VCaP (cell line): ENCODE data around the gene CHD9.
A peak's percentile ranks its signal among the peaks of the same experiment; 100 is the strongest.

Source experiments
- H3K27ac ChIP-seq: fragments of 450-650 bp; 2 replicates; pipeline ENCODE4 v1.5.1; 2017
- CTCF ChIP-seq: fragments of 450-650 bp; conservative IDR thresholded peaks from 2 replicates; pipeline ENCODE4 v1.5.1; 2017; ENCODE audit warnings: mild to moderate bottlenecking, moderate library complexity

The CHD9 gene

GRCh38 chr16:53129281-53130158, 74.7 kb downstream of the CHD9 start:
- peak overlapping the region; percentile 79 for H3K27ac ChIP-seq
- TF ChIP-seq CTCF, result no peak

- peak overlapping the region; percentile 79 for H3K27ac ChIP-seq
- TF ChIP-seq CTCF, result peak; percentile 79
Measured at GRCh38 chr16:53130159-53131049, 75.6 kb downstream of the CHD9 start.

GRCh38 chr16:53131050-53131362, 76.2 kb downstream of the CHD9 start:
- H3K27ac ChIP-seq, result peak overlapping the region; percentile 79
- no peak for TF ChIP-seq CTCF

- TF ChIP-seq CTCF, result no peak
- H3K27ac ChIP-seq, result peak overlapping the region; percentile 79
Measured at GRCh38 chr16:53131363-53132071, 76.7 kb downstream of the CHD9 start.

- no peak for TF ChIP-seq CTCF
- H3K27ac ChIP-seq, result peak overlapping the region; percentile 79
Measured at GRCh38 chr16:53132406-53132805, 77.6 kb downstream of the CHD9 start.

- no peak for TF ChIP-seq CTCF
- no peak overlapping the region for H3K27ac ChIP-seq
Measured at GRCh38 chr16:53135329-53135728, 80.5 kb downstream of the CHD9 start.
